Neural cell (in vitro differentiated cells): ENCODE results near the gene PTCH2. TPM values are rescaled to one million over a fixed set of nuclear protein-coding genes. Genes with fewer than 3 reads are reported as not detected.

Experiments used
- H2AFZ ChIP-seq: fragments of 200-600, 300-800 bp; sonication (generic), shearing (Covaris generic); 2 replicates; pipeline ENCODE4 v1.6.0; 2014; ENCODE audit warnings: low read depth, mild to moderate bottlenecking, antibody characterized with exemption, low read length, moderate library complexity
- H3F3A ChIP-seq: fragments of 200-600 bp; shearing (Covaris generic); 2 replicates; pipeline ENCODE4 v1.6.1; 2016; ENCODE audit warnings: mild to moderate bottlenecking, moderate library complexity, mixed read lengths, antibody characterized with exemption, low read length; ENCODE audit not compliant: insufficient read depth, poor library complexity, severe bottlenecking
- H3K27ac ChIP-seq: fragments of 200-600, 300-800 bp; sonication (generic), shearing (Covaris generic); 2 replicates; pipeline ENCODE4 v1.5.1; 2014; ENCODE audit warnings: mild to moderate bottlenecking, low read length, moderate library complexity
- H3K27me3 ChIP-seq: fragments of 300-800, 200-600 bp; sonication (generic), shearing (Covaris generic); 2 replicates; pipeline ENCODE4 v1.6.0; 2014; ENCODE audit warnings: mild to moderate bottlenecking, low read depth, low read length, moderate library complexity; ENCODE audit not compliant: insufficient read depth
- H3K36me3 ChIP-seq: fragments of 300-800, 200-600 bp; sonication (generic), shearing (Covaris generic); 2 replicates; pipeline ENCODE4 v1.5.1; 2014; ENCODE audit warnings: mild to moderate bottlenecking, antibody characterized with exemption, low read length, moderate library complexity; ENCODE audit not compliant: insufficient read depth
- H3K4me2 ChIP-seq: fragments of 300-800, 200-600 bp; sonication (generic), shearing (Covaris generic); 2 replicates; pipeline ENCODE4 v1.6.0; 2014; ENCODE audit warnings: mild to moderate bottlenecking, low read length
- H3K4me3 ChIP-seq: fragments of 300-800, 200-600 bp; sonication (generic), shearing (Covaris generic); 2 replicates; pipeline ENCODE4 v1.5.1; 2014; ENCODE audit warnings: mild to moderate bottlenecking, low read length, moderate library complexity
- H3K79me2 ChIP-seq: fragments of 200-600 bp; shearing (Covaris generic); replicated peaks from 2 replicates; pipeline ENCODE4 v1.6.0; 2014; ENCODE audit warnings: mild to moderate bottlenecking, low read length, moderate library complexity; ENCODE audit not compliant: insufficient read depth
- H3K9ac ChIP-seq: fragments of 300-800, 200-600 bp; sonication (generic), shearing (Covaris generic); 2 replicates; pipeline ENCODE4 v1.6.1; 2016; ENCODE audit warnings: mild to moderate bottlenecking, low read length, mixed read lengths
- H3K9me2 ChIP-seq: fragments of 200-600 bp; shearing (Covaris generic); 2 replicates; pipeline ENCODE4 v1.6.1; 2016; ENCODE audit warnings: mild to moderate bottlenecking, low read length, mixed read lengths; ENCODE audit not compliant: insufficient read depth
- H3K9me3 ChIP-seq: fragments of 200-600, 300-800 bp; sonication (generic), shearing (Covaris generic); 2 replicates; pipeline ENCODE4 v1.6.1; 2016; ENCODE audit warnings: mild to moderate bottlenecking, mixed run types, low read length, moderate library complexity, mixed read lengths
- H4K20me1 ChIP-seq: fragments of 200-600 bp; shearing (Covaris generic); 2 replicates; pipeline ENCODE4 v1.6.1; 2016; ENCODE audit warnings: mild to moderate bottlenecking, mixed run types; ENCODE audit not compliant: insufficient read depth
- CTCF ChIP-seq: fragments of 450-650 bp; IDR thresholded peaks from 2 replicates; pipeline ENCODE4 v1.5.1; 2014; ENCODE audit warnings: antibody characterized with exemption, mild to moderate bottlenecking, moderate library complexity; ENCODE audit not compliant: poor library complexity, severe bottlenecking
- EP300 ChIP-seq: fragments of 450-650 bp; conservative IDR thresholded peaks from 2 replicates; pipeline ENCODE4 v1.6.1; 2014; ENCODE audit warnings: antibody characterized with exemption, mild to moderate bottlenecking, moderate library complexity; ENCODE audit not compliant: poor library complexity, severe bottlenecking
- EZH2 ChIP-seq: fragments of 200-600, 300-800 bp; shearing (Covaris generic), sonication (generic); IDR thresholded peaks from 2 replicates; pipeline ENCODE4 v1.6.1; 2014; ENCODE audit warnings: antibody characterized with exemption, low read length, borderline replicate concordance, mild to moderate bottlenecking; ENCODE audit not compliant: insufficient read depth, poor library complexity, severe bottlenecking
- MXI1 ChIP-seq: fragments of 450-650 bp; conservative IDR thresholded peaks from 2 replicates; pipeline ENCODE4 v1.6.1; 2014; ENCODE audit warnings: antibody characterized with exemption, mild to moderate bottlenecking; ENCODE audit not compliant: poor library complexity, severe bottlenecking
- POLR2AphosphoS5 ChIP-seq: IDR thresholded peaks from 2 replicates; pipeline ENCODE4 v1.6.1; 2012
- RAD21 ChIP-seq: fragments of 450-650 bp; conservative IDR thresholded peaks from 2 replicates; pipeline ENCODE4 v1.6.1; 2014; ENCODE audit warnings: antibody characterized with exemption, mild to moderate bottlenecking, moderate library complexity
- REST ChIP-seq: IDR thresholded peaks from 2 replicates; pipeline ENCODE4 v1.6.1; 2012; ENCODE audit warnings: borderline replicate concordance
- SMC3 ChIP-seq: fragments of 450-650 bp; conservative IDR thresholded peaks from 2 replicates; pipeline ENCODE4 v1.6.1; 2014; ENCODE audit warnings: antibody characterized with exemption, mild to moderate bottlenecking, moderate library complexity; ENCODE audit not compliant: poor library complexity
- TAF1 ChIP-seq: IDR thresholded peaks from 2 replicates; pipeline ENCODE4 v1.6.1; 2012; ENCODE audit warnings: low read depth
- polyA plus RNA-seq: library from polyadenylated mRNA; depleted of rRNA; stranded (reverse); fragments of >200 nt; gene quantifications from 2 replicates; pipeline ENCODE4 v1.2.3, GENCODE V29; 2014

Gene PTCH2
- polyA plus RNA-seq, 1 donor from 2014 or later, result 1.3 TPM

GRCh38 chr1:44790968-44791801 is 51.9 kb downstream of the PTCH2 start:
- TF ChIP-seq MXI1, result no peak
- no peak for TF ChIP-seq CTCF
- no peak for TF ChIP-seq RAD21
- TF ChIP-seq EP300, result no peak
- no peak for TF ChIP-seq EZH2
- no peak for TF ChIP-seq POLR2AphosphoS5
- TF ChIP-seq REST, result no peak
- no peak for TF ChIP-seq TAF1
- TF ChIP-seq SMC3, result no peak
- H3F3A ChIP-seq, result no peaks in the 10 kb centered on the region
- H3K9me2 ChIP-seq, result no peaks in the 10 kb centered on the region
- no peak overlapping the region for H3K9ac ChIP-seq
- no peaks in the 10 kb centered on the region for H3K27me3 ChIP-seq
- H3K36me3 ChIP-seq, result no peaks in the 10 kb centered on the region
- no peaks in the 10 kb centered on the region for H4K20me1 ChIP-seq
- H3K27ac ChIP-seq, result no peak overlapping the region
- H2AFZ ChIP-seq, result no peak overlapping the region
- no peaks in the 10 kb centered on the region for H3K79me2 ChIP-seq
- H3K4me2 ChIP-seq, result no peak overlapping the region
- no peaks in the 10 kb centered on the region for H3K9me3 ChIP-seq
- H3K4me3 ChIP-seq, result no peak overlapping the region

GRCh38 chr1:44788120-44788860 is 54.8 kb downstream of the PTCH2 start, which contains the start of gene BEST4:
BEST4 (minus strand) TSS chr1:44788170; CDS start chr1:44787705, 465 bp downstream.
- no peak within 1 kb of the TSS for H3K27ac ChIP-seq
- peaks cover 24% of the 10 kb centered on the region for H3K27me3 ChIP-seq
- H3K9me2 ChIP-seq, result no peaks in the 10 kb centered on the region
- no peaks in the 10 kb centered on the region for H4K20me1 ChIP-seq
- no peak within 1 kb of the TSS for H3K9ac ChIP-seq
- H2AFZ ChIP-seq, result no peak within 1 kb of the TSS
- no peak within 1 kb of the TSS for H3K4me2 ChIP-seq
- no peaks in the 10 kb centered on the region for H3F3A ChIP-seq
- TF ChIP-seq CTCF, result no peak
- TF ChIP-seq RAD21, result no peak
- no peak for TF ChIP-seq EP300
- TF ChIP-seq SMC3, result no peak
- TF ChIP-seq REST, result no peak
- no peak for TF ChIP-seq EZH2
- TF ChIP-seq MXI1, result no peak
- no peak for TF ChIP-seq POLR2AphosphoS5
- no peak for TF ChIP-seq TAF1
- H3K36me3 ChIP-seq, result no peaks in the 10 kb centered on the region
- H3K4me3 ChIP-seq, result no peak within 1 kb of the TSS
- H3K79me2 ChIP-seq, result no peaks in the 10 kb centered on the region
- no peaks in the 10 kb centered on the region for H3K9me3 ChIP-seq
